Liver (tissue), 3 donors: ENCODE measurements around the gene HTR2A.

ENCODE experiments used
- CTCF ChIP-seq: fragments of 150-350 bp; IDR thresholded peaks from 2 replicates; pipeline ENCODE4 v1.5.1; 2017; ENCODE audit warnings: improper control_type of control experiment, low read depth, low read length; ENCODE audit not compliant: missing input control
- FOXA1 ChIP-seq: IDR thresholded peaks from 2 replicates; pipeline ENCODE4 v1.6.1; 2016; ENCODE audit warnings: antibody characterized with exemption
- GABPA ChIP-seq, 2 donors: IDR thresholded peaks in 1 of 2; conservative IDR thresholded peaks in 1 of 2; 2 replicates each; pipeline ENCODE4 v1.6.1; 2016; ENCODE audit warnings: antibody characterized with exemption in 2 of 2, mild to moderate bottlenecking in 1 of 2, moderate library complexity in 1 of 2
- HNF4A ChIP-seq, 2 donors: conservative IDR thresholded peaks; 2 replicates each; pipeline ENCODE4 v1.6.1; 2016; ENCODE audit warnings: antibody characterized with exemption in 2 of 2, mild to moderate bottlenecking in 2 of 2
- JUND ChIP-seq, 2 donors: IDR thresholded peaks; 2 replicates each; pipeline ENCODE4 v1.6.1; 2016; ENCODE audit warnings: antibody characterized with exemption in 2 of 2
- MAX ChIP-seq: IDR thresholded peaks from 2 replicates; pipeline ENCODE4 v1.6.1; 2016; ENCODE audit warnings: antibody characterized with exemption
- RAD21 ChIP-seq, 2 donors: IDR thresholded peaks; 2 replicates each; pipeline ENCODE4 v1.6.1; 2016; ENCODE audit warnings: antibody characterized with exemption in 2 of 2, mild to moderate bottlenecking in 2 of 2
- REST ChIP-seq: IDR thresholded peaks from 2 replicates; pipeline ENCODE4 v1.6.1; 2016; ENCODE audit warnings: antibody characterized with exemption, mild to moderate bottlenecking
- RXRA ChIP-seq, 2 donors: IDR thresholded peaks; 2 replicates each; pipeline ENCODE4 v1.6.1; 2017 to 2018; ENCODE audit warnings: antibody characterized with exemption in 2 of 2, mild to moderate bottlenecking in 1 of 2
- TAF1 ChIP-seq: conservative IDR thresholded peaks from 2 replicates; pipeline ENCODE4 v1.6.1; 2016; ENCODE audit warnings: antibody characterized with exemption, mild to moderate bottlenecking
- YY1 ChIP-seq: IDR thresholded peaks from 2 replicates; pipeline ENCODE4 v1.6.1; 2016; ENCODE audit warnings: antibody characterized with exemption, mild to moderate bottlenecking
- TF ChIP-seq, protein P1 (sequence below): IDR thresholded peaks from 2 replicates; pipeline ENCODE4 v1.6.1; 2016; ENCODE audit warnings: antibody characterized with exemption
- TF ChIP-seq, protein P2 (sequence below): IDR thresholded peaks from 2 replicates; pipeline ENCODE4 v1.6.1; 2016; ENCODE audit warnings: antibody characterized with exemption
- donor health status: healthy.
- donor health status: healthy.

DNA sequence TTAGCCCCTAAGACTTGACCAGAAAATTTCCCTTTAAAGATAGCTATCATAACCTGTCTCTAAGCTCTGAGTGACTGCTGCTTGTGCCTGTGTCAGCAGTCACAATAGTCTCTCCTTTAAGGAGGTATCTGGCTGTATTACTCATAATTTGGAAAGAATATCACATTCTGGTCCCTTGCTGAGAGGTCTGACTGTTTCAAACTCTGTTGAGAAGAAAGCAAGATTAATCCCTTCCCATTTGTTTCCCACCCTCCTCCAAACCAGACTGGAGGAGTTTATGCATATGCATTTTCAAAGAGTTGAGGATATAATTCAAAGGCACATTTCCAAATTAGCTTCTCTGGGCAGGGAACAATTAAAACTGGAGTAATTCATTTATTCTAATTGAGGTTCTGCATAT is 2.3 kb downstream of the HTR2A start:
- no peak for TF ChIP-seq YY1
- TF ChIP-seq CTCF: no peak
- TF ChIP-seq, protein P1, sequence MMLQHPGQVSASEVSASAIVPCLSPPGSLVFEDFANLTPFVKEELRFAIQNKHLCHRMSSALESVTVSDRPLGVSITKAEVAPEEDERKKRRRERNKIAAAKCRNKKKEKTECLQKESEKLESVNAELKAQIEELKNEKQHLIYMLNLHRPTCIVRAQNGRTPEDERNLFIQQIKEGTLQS: no peak
- TF ChIP-seq RAD21 (IDR thresholded peaks at IDR 0.05): no peak
- TF ChIP-seq TAF1: no peak
- no peak for TF ChIP-seq JUND (IDR thresholded peaks at IDR 0.05)
- TF ChIP-seq, protein P2, sequence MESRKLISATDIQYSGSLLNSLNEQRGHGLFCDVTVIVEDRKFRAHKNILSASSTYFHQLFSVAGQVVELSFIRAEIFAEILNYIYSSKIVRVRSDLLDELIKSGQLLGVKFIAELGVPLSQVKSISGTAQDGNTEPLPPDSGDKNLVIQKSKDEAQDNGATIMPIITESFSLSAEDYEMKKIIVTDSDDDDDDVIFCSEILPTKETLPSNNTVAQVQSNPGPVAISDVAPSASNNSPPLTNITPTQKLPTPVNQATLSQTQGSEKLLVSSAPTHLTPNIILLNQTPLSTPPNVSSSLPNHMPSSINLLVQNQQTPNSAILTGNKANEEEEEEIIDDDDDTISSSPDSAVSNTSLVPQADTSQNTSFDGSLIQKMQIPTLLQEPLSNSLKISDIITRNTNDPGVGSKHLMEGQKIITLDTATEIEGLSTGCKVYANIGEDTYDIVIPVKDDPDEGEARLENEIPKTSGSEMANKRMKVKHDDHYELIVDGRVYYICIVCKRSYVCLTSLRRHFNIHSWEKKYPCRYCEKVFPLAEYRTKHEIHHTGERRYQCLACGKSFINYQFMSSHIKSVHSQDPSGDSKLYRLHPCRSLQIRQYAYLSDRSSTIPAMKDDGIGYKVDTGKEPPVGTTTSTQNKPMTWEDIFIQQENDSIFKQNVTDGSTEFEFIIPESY: no peak
- no peak for TF ChIP-seq REST
- no peak for TF ChIP-seq MAX
- no peak for TF ChIP-seq FOXA1
- no peak for TF ChIP-seq RXRA (IDR thresholded peaks at IDR 0.05)
- no peak for TF ChIP-seq GABPA (IDR thresholded peaks at IDR 0.05 in 1 of 2, conservative IDR thresholded peaks at IDR 0.05 in 1 of 2)
- TF ChIP-seq HNF4A (conservative IDR thresholded peaks at IDR 0.05): no peak
